Measurements from ENCODE around the gene MYL2.
"Not testable (repeated sequence)": the region's sequence is repeated elsewhere in the genome, so short reads cannot be mapped to it uniquely, and the experiment has no call there.

- not testable (repeated sequence) for TF ChIP-seq CTCF (optimal IDR thresholded peaks at IDR 0.05 in 1 of 3, IDR thresholded peaks at IDR 0.05 in 1 of 3, conservative IDR thresholded peaks at IDR 0.05 in 1 of 3; ENCODE audit: extremely low read depth in 1 of 3, insufficient read depth in 2 of 3, low read length in 3 of 3); EZH2 (IDR thresholded peaks at IDR 0.05; ENCODE audit: low read length)
These were observed 30.1 kb upstream of the MYL2 start for GRCh38 chr12:110950466-110950865.
